Mesenchymal stem cell (in vitro differentiated cells and primary cell): ENCODE results near the gene ECHS1.

Experiments used
- DNase-seq: peaks from one replicate; pipeline ENCODE4 v3.0.0-alpha.2; 2013
- H2AFZ ChIP-seq: one replicate; pipeline ENCODE4 v1.6.1; 2013; ENCODE audit warnings: low read depth, mild to moderate bottlenecking, control low read depth, inconsistent platforms, low read length, moderate library complexity
- H2AK5ac ChIP-seq: 2 replicates; pipeline ENCODE4 v1.6.1; 2013; ENCODE audit warnings: low read length, moderate library complexity, mild to moderate bottlenecking, inconsistent platforms; ENCODE audit not compliant: severe bottlenecking
- H2BK120ac ChIP-seq: one replicate; pipeline ENCODE4 v1.6.1; 2013; ENCODE audit warnings: low read depth, mild to moderate bottlenecking, inconsistent platforms, low read length, moderate library complexity
- H2BK12ac ChIP-seq, 2 experiments: one replicate each; pipeline ENCODE4 v1.6.1; 2013; ENCODE audit warnings: inconsistent platforms in 2 of 2, low read length in 2 of 2, mild to moderate bottlenecking in 2 of 2, moderate library complexity in 2 of 2, control low read depth in 1 of 2
- H2BK15ac ChIP-seq: one replicate; pipeline ENCODE4 v1.6.1; 2013; ENCODE audit warnings: mild to moderate bottlenecking, low read depth, inconsistent platforms; ENCODE audit not compliant: poor library complexity, severe bottlenecking
- H2BK5ac ChIP-seq: 2 replicates; pipeline ENCODE4 v1.6.1; 2013; ENCODE audit warnings: low read depth, mild to moderate bottlenecking, low read length, control low read depth, inconsistent platforms; ENCODE audit not compliant: poor library complexity, severe bottlenecking
- H3K14ac ChIP-seq, 2 experiments: one replicate each; pipeline ENCODE4 v1.6.1; 2013; ENCODE audit warnings: inconsistent platforms in 2 of 2, low read length in 2 of 2, control low read depth in 1 of 2, mild to moderate bottlenecking in 1 of 2, moderate library complexity in 1 of 2
- H3K18ac ChIP-seq, 2 experiments: one replicate each; pipeline ENCODE4 v1.6.1; 2013; ENCODE audit warnings: inconsistent platforms in 2 of 2, low read length in 2 of 2, control low read depth in 1 of 2, low read depth in 1 of 2, mild to moderate bottlenecking in 1 of 2
- H3K23ac ChIP-seq, 2 experiments: one replicate each; pipeline ENCODE4 v1.6.1; 2013; ENCODE audit warnings: inconsistent platforms in 2 of 2, low read length in 2 of 2, mild to moderate bottlenecking in 2 of 2, moderate library complexity in 2 of 2, control low read depth in 1 of 2
- H3K27ac ChIP-seq: 2 replicates; pipeline ENCODE4 v1.5.1; 2013; ENCODE audit warnings: mild to moderate bottlenecking, moderate library complexity, low read length, control low read depth, inconsistent platforms; ENCODE audit not compliant: poor library complexity, severe bottlenecking
- H3K27me3 ChIP-seq, 2 experiments: 2 replicates each; pipeline versions ENCODE4 v1.6.1 to v1.7.0; 2013; ENCODE audit warnings: low read length in 2 of 2, mild to moderate bottlenecking in 2 of 2, moderate library complexity in 2 of 2, control low read depth in 1 of 2, inconsistent platforms in 1 of 2; ENCODE audit not compliant: control insufficient read depth in 1 of 2, insufficient read depth in 1 of 2
- H3K36me3 ChIP-seq, 2 experiments: 2 replicates each; pipeline versions ENCODE4 v1.6.1 to v1.7.0; 2013; ENCODE audit warnings: low read length in 2 of 2, control low read depth in 1 of 2, inconsistent platforms in 1 of 2, low read depth in 1 of 2, mild to moderate bottlenecking in 1 of 2; ENCODE audit not compliant: insufficient read depth in 2 of 2, control insufficient read depth in 1 of 2
- H3K4ac ChIP-seq, 2 experiments: one replicate each; pipeline ENCODE4 v1.6.1; 2013; ENCODE audit warnings: inconsistent platforms in 2 of 2, low read length in 2 of 2, mild to moderate bottlenecking in 2 of 2, moderate library complexity in 2 of 2, control low read depth in 1 of 2, low read depth in 1 of 2
- H3K4me1 ChIP-seq: 2 replicates; pipeline ENCODE4 v1.6.1; 2013; ENCODE audit warnings: low read depth, low read length, control low read depth; ENCODE audit not compliant: control insufficient read depth, insufficient read depth
- H3K4me2 ChIP-seq: 2 replicates; pipeline ENCODE4 v1.6.1; 2013; ENCODE audit warnings: low read length, mild to moderate bottlenecking, inconsistent platforms; ENCODE audit not compliant: poor library complexity, severe bottlenecking
- H3K4me3 ChIP-seq, 2 experiments: 2 replicates each; pipeline versions ENCODE4 v1.5.1 to v1.7.0; 2013; ENCODE audit warnings: low read length in 2 of 2, mild to moderate bottlenecking in 2 of 2, control low read depth in 1 of 2, low read depth in 1 of 2; ENCODE audit not compliant: insufficient read depth in 1 of 2
- H3K79me1 ChIP-seq: replicated peaks from 2 replicates; pipeline ENCODE4 v1.6.1; 2013; ENCODE audit warnings: mild to moderate bottlenecking, control low read depth, low read length, inconsistent platforms; ENCODE audit not compliant: poor library complexity, severe bottlenecking
- H3K9ac ChIP-seq: 2 replicates; pipeline ENCODE4 v1.7.0; 2013; ENCODE audit warnings: mild to moderate bottlenecking, low read length, moderate library complexity
- H3K9me3 ChIP-seq: 2 replicates; pipeline ENCODE4 v1.7.0; 2013; ENCODE audit warnings: mild to moderate bottlenecking, low read length; ENCODE audit not compliant: control insufficient read depth
- H4K8ac ChIP-seq: one replicate; pipeline ENCODE4 v1.6.1; 2013; ENCODE audit warnings: inconsistent platforms, mild to moderate bottlenecking, low read length, moderate library complexity
- H4K91ac ChIP-seq: one replicate; pipeline ENCODE4 v1.6.1; 2013; ENCODE audit warnings: mild to moderate bottlenecking, low read length, inconsistent platforms
- WGBS: methylation state at CpG from one replicate; pipeline ENCODE4 v1.1.7; 2013; ENCODE audit warnings: mixed read lengths; 5-methylcytosine and 5-hydroxymethylcytosine counted together

Gene ECHS1

DNA sequence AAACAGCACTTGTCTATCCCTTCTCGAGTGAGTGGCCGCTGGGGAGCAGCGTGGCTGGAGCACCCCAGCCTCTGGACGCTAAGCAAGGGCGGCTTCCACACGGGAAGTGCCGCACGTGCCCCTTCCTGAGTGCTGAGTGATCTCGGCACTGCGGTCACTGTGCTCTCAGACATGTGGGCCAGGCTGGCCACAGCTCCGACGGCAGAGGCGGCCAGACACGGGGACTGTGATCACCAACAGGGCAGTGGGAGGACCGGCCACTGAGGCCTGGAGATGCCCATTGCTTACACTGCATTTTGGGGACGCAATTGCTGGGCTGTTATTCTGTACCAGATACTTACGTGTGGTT, 7.0 kb downstream of the ECHS1 start:
- H3K9me3 ChIP-seq = no peaks in the 10 kb centered on the region
- H4K91ac ChIP-seq = no peak overlapping the region
- H3K18ac ChIP-seq = no peak overlapping the region
- no peaks in the 10 kb centered on the region for H3K4me1 ChIP-seq
- DNase-seq = no peak
- no peak overlapping the region for H3K14ac ChIP-seq
- H3K27ac ChIP-seq = no peak overlapping the region
- no peak overlapping the region for H2AK5ac ChIP-seq
- no peak overlapping the region for H2BK5ac ChIP-seq
- H3K23ac ChIP-seq = no peak overlapping the region
- no peak overlapping the region for H4K8ac ChIP-seq
- H3K4me3 ChIP-seq = no peak overlapping the region
- H2AFZ ChIP-seq = no peak overlapping the region
- no peak overlapping the region for H2BK12ac ChIP-seq
- H3K9ac ChIP-seq = no peak overlapping the region
- no peaks in the 10 kb centered on the region for H3K27me3 ChIP-seq
- no peak overlapping the region for H3K4ac ChIP-seq
- no peak overlapping the region for H3K4me2 ChIP-seq
- peaks cover 79 to 80% of the 10 kb centered on the region in 2 experiments for H3K36me3 ChIP-seq
- 91% methylated on average over 17 of the region's 17 CpGs for WGBS
- no peak overlapping the region for H2BK120ac ChIP-seq
- H2BK15ac ChIP-seq = no peak overlapping the region
- H3K79me1 ChIP-seq = peaks cover 30% of the 10 kb centered on the region

DNA sequence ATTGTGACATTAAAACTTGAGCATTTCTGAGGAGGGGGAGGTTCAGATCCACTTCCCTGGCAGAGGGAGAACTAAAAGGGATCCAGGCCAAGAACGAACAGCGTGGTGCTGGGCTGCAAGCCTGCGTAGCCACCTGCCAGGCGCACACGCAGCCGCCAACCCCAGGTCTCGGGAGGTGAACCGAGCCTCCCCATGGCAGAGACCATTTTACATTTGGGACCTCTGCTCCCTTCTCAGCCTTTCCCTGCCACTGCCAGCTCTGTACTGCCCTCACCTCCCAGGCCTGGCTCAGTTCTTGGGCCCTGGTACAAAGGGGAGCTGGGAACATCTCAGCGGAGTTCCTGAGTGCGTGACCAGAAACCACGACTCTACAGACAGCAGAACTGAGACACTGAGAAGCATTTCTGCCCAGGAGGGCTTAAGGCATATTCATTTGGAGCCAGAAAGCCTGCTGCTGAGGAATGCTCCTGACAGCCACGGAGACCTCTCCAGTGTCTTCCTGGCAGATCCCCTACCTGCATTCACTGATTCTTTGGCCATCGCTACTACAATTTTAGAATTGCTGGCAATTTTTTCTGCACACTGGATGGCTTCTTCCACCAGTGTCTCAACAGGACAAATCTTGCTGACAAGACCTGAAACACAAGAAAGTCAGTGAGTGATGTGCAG, 7.6 kb downstream of the ECHS1 start:
- Histone ChIP-seq H3K4ac (no peak overlapping the region), H3K27ac (no peak overlapping the region), H2BK120ac (no peak overlapping the region), H3K4me3 (no peak overlapping the region), H2BK15ac (no peak overlapping the region), H3K4me1 (no peaks in the 10 kb centered on the region), H3K79me1 (peaks cover 29% of the 10 kb centered on the region), H3K23ac (no peak overlapping the region), H4K8ac (no peak overlapping the region), H2AK5ac (no peak overlapping the region), H3K9ac (no peak overlapping the region), H2BK12ac (no peak overlapping the region), H2AFZ (no peak overlapping the region), H3K36me3 (peaks cover 76 to 78% of the 10 kb centered on the region in 2 experiments), H3K27me3 (no peaks in the 10 kb centered on the region), H2BK5ac (no peak overlapping the region), H3K4me2 (no peak overlapping the region), H4K91ac (no peak overlapping the region), H3K14ac (no peak overlapping the region), H3K18ac (no peak overlapping the region), H3K9me3 (no peaks in the 10 kb centered on the region)
- WGBS = 93% methylated on average over 13 of the region's 13 CpGs
- no peak for DNase-seq

DNA sequence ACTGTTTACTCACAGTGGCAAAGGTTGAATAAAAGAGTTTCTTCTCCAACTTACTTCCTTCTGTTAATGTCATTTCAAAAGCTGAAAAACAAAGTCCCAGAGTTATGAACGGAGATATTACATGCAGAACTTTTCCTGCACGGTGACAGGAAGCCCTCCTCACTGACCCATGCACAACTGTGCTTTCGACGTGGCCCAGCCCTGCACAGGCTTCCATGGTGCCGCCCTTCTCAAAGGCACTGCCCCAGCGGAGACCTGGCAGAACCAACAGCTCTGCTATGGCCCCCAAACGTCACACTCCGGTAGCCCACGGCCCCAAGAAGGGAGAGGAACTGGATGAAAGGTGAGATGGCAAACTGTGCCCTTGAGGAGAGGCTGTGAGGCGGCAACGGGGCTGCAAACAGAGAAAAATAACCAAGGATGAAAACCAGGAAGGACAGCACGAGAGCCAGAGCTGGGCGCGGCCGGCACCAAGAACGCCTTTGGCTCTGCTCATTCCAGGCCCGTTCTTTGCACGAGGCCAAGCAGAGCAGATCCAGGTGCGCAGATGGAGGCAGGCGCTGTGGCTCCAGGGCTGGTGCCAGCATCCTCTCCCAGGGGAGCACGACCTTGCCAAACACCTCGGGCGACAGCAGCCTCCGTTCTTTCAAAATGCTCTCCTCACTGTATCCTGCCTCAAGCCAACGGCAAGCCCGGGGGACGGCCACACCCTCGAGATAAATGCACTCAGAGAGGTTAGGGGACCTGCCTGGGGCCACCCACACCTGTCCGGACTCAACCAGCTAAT, 8.3 kb downstream of the ECHS1 start:
- Histone ChIP-seq H3K27ac (no peak overlapping the region), H2BK120ac (no peak overlapping the region), H2AFZ (no peak overlapping the region), H3K4me2 (no peak overlapping the region), H2BK12ac (no peak overlapping the region), H3K23ac (no peak overlapping the region), H2BK15ac (no peak overlapping the region), H3K27me3 (no peaks in the 10 kb centered on the region), H3K4me1 (no peaks in the 10 kb centered on the region), H3K4me3 (no peak overlapping the region), H3K9ac (no peak overlapping the region), H2BK5ac (no peak overlapping the region), H3K9me3 (no peaks in the 10 kb centered on the region), H3K4ac (no peak overlapping the region), H3K79me1 (peaks cover 22% of the 10 kb centered on the region), H3K36me3 (peaks cover 68 to 71% of the 10 kb centered on the region in 2 experiments), H4K91ac (no peak overlapping the region), H3K14ac (no peak overlapping the region), H3K18ac (no peak overlapping the region), H2AK5ac (no peak overlapping the region), H4K8ac (no peak overlapping the region)
- WGBS = 97% methylated on average over 29 of the region's 29 CpGs
- no peak for DNase-seq

DNA sequence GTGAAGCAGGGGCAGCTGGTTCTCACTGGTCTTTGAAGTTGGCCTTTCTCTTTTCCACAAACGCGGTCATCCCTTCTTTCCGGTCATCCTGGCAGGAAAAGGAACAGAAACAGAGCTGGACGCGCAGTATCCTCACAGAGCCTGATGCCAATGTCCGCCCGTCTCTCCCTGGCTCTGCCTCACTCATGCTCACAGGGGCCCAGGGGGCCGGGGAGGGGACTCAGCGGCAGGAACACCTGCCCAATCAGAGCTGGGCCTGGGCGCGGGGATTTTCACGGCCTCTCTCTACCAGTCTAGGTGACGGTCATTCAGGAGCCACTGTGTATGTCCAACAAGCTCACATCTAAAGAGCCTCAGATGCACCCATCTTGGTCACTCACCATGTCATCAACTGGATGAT, 10.3 kb downstream of the ECHS1 start:
- Histone ChIP-seq H2AK5ac (no peak overlapping the region), H3K4me3 (no peak overlapping the region), H2BK12ac (no peak overlapping the region), H4K91ac (no peak overlapping the region), H2BK15ac (no peak overlapping the region), H3K4ac (no peak overlapping the region), H4K8ac (no peak overlapping the region), H3K4me2 (no peak overlapping the region), H3K79me1 (peaks cover 10% of the 10 kb centered on the region), H3K4me1 (peaks cover 2% of the 10 kb centered on the region), H3K9ac (no peak overlapping the region), H3K14ac (no peak overlapping the region), H3K18ac (no peak overlapping the region), H2AFZ (no peak overlapping the region), H3K23ac (no peak overlapping the region), H3K27me3 (no peaks in the 10 kb centered on the region), H3K27ac (no peak overlapping the region), H3K9me3 (no peaks in the 10 kb centered on the region), H3K36me3 (peaks cover 49 to 52% of the 10 kb centered on the region in 2 experiments), H2BK5ac (no peak overlapping the region), H2BK120ac (no peak overlapping the region)
- 98% methylated on average over 13 of the region's 13 CpGs for WGBS
- DNase-seq = no peak
